ENCODE results near the gene GTF3C1. TPM values are rescaled to one million over a fixed set of nuclear protein-coding genes. Genes with fewer than 3 reads are reported as not detected.

Gene GTF3C1
- total RNA-seq, 2 donors from 2014 or later, result 164 to 233 TPM

DNA sequence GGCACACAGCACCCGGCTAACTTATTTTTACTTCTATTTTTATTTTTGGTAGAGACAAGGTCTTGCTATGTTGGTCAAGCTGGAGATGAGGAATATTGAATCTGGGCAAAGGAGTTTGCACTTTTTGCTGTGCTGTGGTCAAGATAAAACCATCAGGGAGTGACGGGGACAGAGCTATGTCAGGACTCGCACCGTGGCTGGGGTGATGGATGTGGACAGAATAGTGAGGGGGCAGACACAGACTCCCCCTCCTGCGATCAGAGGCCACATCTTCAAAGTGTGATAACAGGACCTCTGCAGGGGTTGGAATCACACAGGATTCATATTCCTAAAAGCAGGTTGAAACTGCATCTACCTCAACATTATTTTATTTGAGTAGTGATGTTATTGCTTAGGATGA lies 122.2 kb downstream of the GTF3C1 start:
- no peak for DNase-seq (ENCODE audit: low spot score)
- no peaks in the 10 kb centered on the region for H3K36me3 ChIP-seq
- H3K27ac ChIP-seq, result no peak overlapping the region
- H3K9me3 ChIP-seq, result no peaks in the 10 kb centered on the region
- no peak for TF ChIP-seq POLR2AphosphoS5 (IDR thresholded peaks at IDR 0.05)
- TF ChIP-seq, protein P1, sequence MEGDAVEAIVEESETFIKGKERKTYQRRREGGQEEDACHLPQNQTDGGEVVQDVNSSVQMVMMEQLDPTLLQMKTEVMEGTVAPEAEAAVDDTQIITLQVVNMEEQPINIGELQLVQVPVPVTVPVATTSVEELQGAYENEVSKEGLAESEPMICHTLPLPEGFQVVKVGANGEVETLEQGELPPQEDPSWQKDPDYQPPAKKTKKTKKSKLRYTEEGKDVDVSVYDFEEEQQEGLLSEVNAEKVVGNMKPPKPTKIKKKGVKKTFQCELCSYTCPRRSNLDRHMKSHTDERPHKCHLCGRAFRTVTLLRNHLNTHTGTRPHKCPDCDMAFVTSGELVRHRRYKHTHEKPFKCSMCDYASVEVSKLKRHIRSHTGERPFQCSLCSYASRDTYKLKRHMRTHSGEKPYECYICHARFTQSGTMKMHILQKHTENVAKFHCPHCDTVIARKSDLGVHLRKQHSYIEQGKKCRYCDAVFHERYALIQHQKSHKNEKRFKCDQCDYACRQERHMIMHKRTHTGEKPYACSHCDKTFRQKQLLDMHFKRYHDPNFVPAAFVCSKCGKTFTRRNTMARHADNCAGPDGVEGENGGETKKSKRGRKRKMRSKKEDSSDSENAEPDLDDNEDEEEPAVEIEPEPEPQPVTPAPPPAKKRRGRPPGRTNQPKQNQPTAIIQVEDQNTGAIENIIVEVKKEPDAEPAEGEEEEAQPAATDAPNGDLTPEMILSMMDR (IDR thresholded peaks at IDR 0.05), result no peak
- TF ChIP-seq POLR2A (IDR thresholded peaks at IDR 0.05), result no peak
- no peak overlapping the region for H3K4me3 ChIP-seq
- intact Hi-C loops (cut with DNase I), result no loop called here
- no peaks in the 10 kb centered on the region for H3K27me3 ChIP-seq (replicated peaks; ENCODE audit: insufficient read depth)
- WGBS, result 79% methylated on average over 5 of the region's 5 CpGs
- no peaks in the 10 kb centered on the region for H3K4me1 ChIP-seq (replicated peaks)

DNA sequence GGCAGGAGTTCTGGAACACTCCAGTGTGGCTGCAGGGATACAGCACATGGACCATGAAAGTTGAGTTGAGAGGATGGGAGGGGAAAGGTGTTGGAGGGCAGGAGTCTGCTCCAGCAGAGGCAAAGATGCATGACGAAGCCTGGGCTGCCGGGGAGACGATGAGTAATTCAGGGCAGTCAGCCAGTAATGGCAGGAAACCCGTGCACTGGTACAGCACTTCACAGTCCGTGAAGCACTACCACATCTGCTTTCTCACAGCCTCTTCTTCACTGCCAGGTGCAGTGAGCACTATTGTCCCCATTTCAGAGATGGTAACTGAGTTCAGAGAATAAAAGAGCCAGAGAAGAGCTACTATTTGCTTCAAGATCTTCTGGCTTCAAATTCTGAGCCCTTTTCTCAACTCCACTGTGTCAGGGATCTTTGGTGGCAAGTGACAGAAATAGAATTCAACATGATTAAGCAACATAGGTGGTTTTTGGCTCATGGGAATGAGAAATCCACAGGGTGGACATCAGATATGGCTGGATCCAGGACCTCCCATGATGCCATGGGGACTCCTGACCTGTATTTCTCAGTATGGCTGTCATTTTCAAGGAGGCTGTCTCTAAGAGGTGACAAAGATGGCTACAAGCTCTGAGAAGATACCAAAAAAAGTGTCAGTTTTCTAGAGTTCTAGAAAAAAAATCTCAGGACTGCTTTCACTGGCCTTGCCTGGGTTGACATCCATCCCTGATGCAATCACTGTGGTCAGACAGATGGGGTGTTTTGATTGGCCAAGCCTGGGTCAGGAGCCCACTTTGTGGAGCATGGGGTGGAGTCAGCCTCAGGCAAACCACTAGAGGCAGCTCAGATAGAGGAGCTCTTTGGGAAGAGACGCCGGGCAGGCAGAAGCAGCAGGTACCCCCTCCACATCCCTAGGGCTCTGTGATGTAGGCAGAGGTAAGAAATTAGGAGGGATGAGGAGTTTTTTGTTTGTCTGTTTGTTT lies 123.0 kb downstream of the GTF3C1 start:
- TF ChIP-seq, protein P1 (IDR thresholded peaks at IDR 0.05), result no peak
- TF ChIP-seq POLR2A (IDR thresholded peaks at IDR 0.05) (no peak), POLR2AphosphoS5 (IDR thresholded peaks at IDR 0.05) (no peak)
- 17% methylated on average over 7 of the region's 7 CpGs for WGBS
- Histone ChIP-seq H3K27ac (no peak overlapping the region), H3K4me3 (no peak overlapping the region), H3K27me3 (replicated peaks; ENCODE audit: insufficient read depth) (no peaks in the 10 kb centered on the region), H3K36me3 (no peaks in the 10 kb centered on the region), H3K9me3 (no peaks in the 10 kb centered on the region), H3K4me1 (replicated peaks) (no peaks in the 10 kb centered on the region)
- intact Hi-C loops (cut with DNase I), result no loop called here
- DNase-seq (ENCODE audit: low spot score), result no peak

DNA sequence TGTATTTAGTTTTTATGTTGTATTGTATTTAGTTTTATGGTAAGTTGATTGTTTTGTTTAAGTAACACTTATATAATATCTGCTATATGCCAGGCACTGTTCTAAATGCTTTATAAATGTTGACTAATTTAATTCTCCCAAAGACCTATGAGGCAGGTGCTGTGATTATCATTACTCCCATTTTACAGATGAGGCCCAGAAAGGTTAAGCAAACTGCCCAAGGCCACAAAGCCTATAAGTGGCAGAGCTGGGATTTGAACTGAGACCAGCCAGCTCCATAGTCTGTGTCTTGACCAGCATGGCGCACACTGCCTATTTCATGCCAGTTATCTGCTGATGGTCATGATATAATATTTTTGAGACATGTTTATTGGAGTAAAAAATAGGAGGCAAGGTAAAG lies 123.8 kb downstream of the GTF3C1 start:
- intact Hi-C loops (cut with DNase I), result no loop called here
- 100% methylated on average over 1 of the region's 1 CpG for WGBS
- Histone ChIP-seq H3K36me3 (no peaks in the 10 kb centered on the region), H3K4me3 (no peak overlapping the region), H3K4me1 (replicated peaks) (no peaks in the 10 kb centered on the region), H3K9me3 (no peaks in the 10 kb centered on the region), H3K27me3 (replicated peaks; ENCODE audit: insufficient read depth) (no peaks in the 10 kb centered on the region), H3K27ac (no peak overlapping the region)
- TF ChIP-seq, protein P1 (IDR thresholded peaks at IDR 0.05), result no peak
- no peak for TF ChIP-seq POLR2AphosphoS5 (IDR thresholded peaks at IDR 0.05)
- no peak for TF ChIP-seq POLR2A (IDR thresholded peaks at IDR 0.05)
- no peak for DNase-seq (ENCODE audit: low spot score)

DNA sequence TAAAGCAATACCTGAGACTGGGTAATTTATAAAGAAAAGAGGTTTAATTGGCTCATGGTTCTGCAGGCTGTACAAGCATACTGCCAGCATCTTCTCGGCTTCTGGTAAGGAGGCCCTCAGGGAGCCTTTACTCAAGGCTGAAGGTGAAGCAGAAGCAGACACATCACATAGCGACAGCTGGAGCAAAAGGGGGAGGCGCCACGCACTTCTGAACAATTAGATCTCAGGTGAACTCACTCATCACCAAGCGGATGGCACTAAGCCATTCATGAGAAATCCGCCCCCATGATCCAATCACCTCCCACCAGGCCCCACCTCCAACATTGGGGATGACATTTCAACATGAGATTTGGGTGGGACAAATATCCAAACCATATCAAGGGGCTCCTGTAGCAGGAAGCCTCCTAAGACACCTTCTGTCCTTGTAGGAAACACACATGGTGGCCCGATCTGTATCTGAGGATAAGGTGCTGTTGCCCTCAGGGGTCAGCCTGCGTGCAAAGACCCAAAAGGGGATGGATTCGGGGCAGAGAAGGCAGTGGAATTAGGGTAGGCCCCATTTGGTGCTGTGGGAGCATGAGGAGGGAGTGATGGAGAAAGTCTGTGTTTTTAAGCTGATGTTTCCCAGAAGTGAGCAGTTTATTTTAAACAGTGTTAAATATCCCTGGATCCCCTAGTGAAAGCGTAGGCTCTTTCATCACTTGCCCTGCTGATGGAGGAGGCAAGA lies 124.8 kb downstream of the GTF3C1 start:
- intact Hi-C loops (cut with DNase I), result no loop called here
- Histone ChIP-seq H3K27ac (no peak overlapping the region), H3K9me3 (no peaks in the 10 kb centered on the region), H3K4me3 (no peak overlapping the region), H3K36me3 (no peaks in the 10 kb centered on the region), H3K27me3 (replicated peaks; ENCODE audit: insufficient read depth) (no peaks in the 10 kb centered on the region), H3K4me1 (replicated peaks) (no peaks in the 10 kb centered on the region)
- TF ChIP-seq, protein P1 (IDR thresholded peaks at IDR 0.05), result no peak
- no peak for TF ChIP-seq POLR2A (IDR thresholded peaks at IDR 0.05)
- TF ChIP-seq POLR2AphosphoS5 (IDR thresholded peaks at IDR 0.05), result no peak
- DNase-seq (ENCODE audit: low spot score), result no peak
- WGBS, result 94% methylated on average over 10 of the region's 10 CpGs
